ENCODE results near the gene ABTB2.

The ABTB2 gene

DNA sequence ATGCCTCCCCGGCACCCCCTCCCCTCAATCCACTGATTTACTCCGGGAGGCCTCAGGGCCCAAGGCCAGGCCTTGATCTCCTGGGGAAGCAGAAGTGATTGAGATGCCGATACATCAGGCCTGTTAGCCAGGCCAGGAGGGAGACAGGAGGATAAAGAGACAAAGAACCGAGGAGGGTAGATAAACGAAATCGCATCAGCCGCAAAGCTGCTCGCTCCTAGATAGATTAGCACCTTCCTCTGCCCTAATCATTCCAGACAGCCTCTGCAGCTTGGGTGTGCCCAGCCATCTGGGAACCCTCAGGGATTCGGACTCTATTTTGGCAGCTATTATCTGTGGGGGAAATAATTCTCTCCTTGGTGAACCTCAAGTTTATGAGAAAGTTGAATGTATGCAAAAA, 121.2 kb downstream of the ABTB2 start:
- no peaks in the 10 kb centered on the region for H3K36me3 ChIP-seq (ENCODE audit: insufficient read depth, low read length)
- no peak overlapping the region for H2AFZ ChIP-seq (ENCODE audit: low read depth, low read length)
- H3K4me2 ChIP-seq (ENCODE audit: insufficient read depth, low read length), result no peak overlapping the region
- H4K20me1 ChIP-seq (ENCODE audit: insufficient read depth, low read length), result peaks cover 4% of the 10 kb centered on the region; the same call in 1 of the 2 replicates
- no peaks in the 10 kb centered on the region for H3K79me2 ChIP-seq (ENCODE audit: insufficient read depth, low read length)
- DNase-seq (no peak), ATAC-seq (ENCODE audit: insufficient read depth, low read depth) (no peak)
- no peak overlapping the region for H3K9ac ChIP-seq (ENCODE audit: low read depth, low read length)
- H3K27me3 ChIP-seq (ENCODE audit: insufficient read depth, low read length, poor library complexity), result peaks cover 5% of the 10 kb centered on the region
- no peaks in the 10 kb centered on the region for H3K9me3 ChIP-seq (ENCODE audit: insufficient read depth, low read length, severe bottlenecking)
- no peak overlapping the region for H3K27ac ChIP-seq (ENCODE audit: low read length)
- no peaks in the 10 kb centered on the region for H3K4me1 ChIP-seq (ENCODE audit: insufficient read depth, low read length)
- H3K4me3 ChIP-seq (ENCODE audit: low read depth in 1 of 2, low read length in 2 of 2), result no peak overlapping the region
- TF ChIP-seq EZH2 (IDR thresholded peaks at IDR 0.05; ENCODE audit: borderline replicate concordance, low read depth, low read length, severe bottlenecking), result no peak
- TF ChIP-seq, protein P1, sequence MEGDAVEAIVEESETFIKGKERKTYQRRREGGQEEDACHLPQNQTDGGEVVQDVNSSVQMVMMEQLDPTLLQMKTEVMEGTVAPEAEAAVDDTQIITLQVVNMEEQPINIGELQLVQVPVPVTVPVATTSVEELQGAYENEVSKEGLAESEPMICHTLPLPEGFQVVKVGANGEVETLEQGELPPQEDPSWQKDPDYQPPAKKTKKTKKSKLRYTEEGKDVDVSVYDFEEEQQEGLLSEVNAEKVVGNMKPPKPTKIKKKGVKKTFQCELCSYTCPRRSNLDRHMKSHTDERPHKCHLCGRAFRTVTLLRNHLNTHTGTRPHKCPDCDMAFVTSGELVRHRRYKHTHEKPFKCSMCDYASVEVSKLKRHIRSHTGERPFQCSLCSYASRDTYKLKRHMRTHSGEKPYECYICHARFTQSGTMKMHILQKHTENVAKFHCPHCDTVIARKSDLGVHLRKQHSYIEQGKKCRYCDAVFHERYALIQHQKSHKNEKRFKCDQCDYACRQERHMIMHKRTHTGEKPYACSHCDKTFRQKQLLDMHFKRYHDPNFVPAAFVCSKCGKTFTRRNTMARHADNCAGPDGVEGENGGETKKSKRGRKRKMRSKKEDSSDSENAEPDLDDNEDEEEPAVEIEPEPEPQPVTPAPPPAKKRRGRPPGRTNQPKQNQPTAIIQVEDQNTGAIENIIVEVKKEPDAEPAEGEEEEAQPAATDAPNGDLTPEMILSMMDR (IDR thresholded peaks at IDR 0.05; ENCODE audit: borderline replicate concordance, extremely low read depth, low read length, poor library complexity, severe bottlenecking), result no peak

DNA sequence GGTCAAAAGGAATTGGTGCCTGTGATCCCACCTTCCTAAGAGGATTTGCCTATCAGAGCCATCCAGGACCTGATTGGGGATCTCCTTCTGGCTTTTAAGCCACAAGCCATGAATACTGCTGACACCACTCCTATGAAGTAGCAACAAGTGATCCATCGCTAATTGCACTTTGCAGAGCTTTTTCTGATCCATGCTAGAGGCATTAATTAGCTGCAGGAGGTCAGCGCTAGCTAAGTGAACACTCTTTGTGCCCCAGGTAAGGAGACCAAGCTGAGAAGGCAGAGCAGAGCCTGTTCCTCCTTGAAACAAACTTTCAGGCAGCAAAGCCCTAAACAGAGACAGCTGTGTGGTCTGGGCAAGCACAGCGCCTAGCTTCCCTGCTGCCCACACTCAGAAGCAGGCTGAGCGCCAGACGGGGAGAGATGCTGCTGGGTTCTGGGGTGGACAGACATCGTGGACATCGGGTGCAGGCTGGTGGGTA, 122.2 kb downstream of the ABTB2 start:
- Histone ChIP-seq H3K79me2 (ENCODE audit: insufficient read depth, low read length) (no peaks in the 10 kb centered on the region), H3K4me2 (ENCODE audit: insufficient read depth, low read length) (no peak overlapping the region), H3K27me3 (ENCODE audit: insufficient read depth, low read length, poor library complexity) (no peaks in the 10 kb centered on the region), H3K9ac (ENCODE audit: low read depth, low read length) (no peak overlapping the region), H3K4me3 (ENCODE audit: low read depth in 1 of 2, low read length in 2 of 2) (no peak overlapping the region), H3K9me3 (ENCODE audit: insufficient read depth, low read length, severe bottlenecking) (no peaks in the 10 kb centered on the region), H3K36me3 (ENCODE audit: insufficient read depth, low read length) (no peaks in the 10 kb centered on the region), H3K27ac (ENCODE audit: low read length) (no peak overlapping the region), H2AFZ (ENCODE audit: low read depth, low read length) (no peak overlapping the region), H4K20me1 (ENCODE audit: insufficient read depth, low read length) (peaks cover 4% of the 10 kb centered on the region; the same call in 1 of the 2 replicates), H3K4me1 (ENCODE audit: insufficient read depth, low read length) (no peaks in the 10 kb centered on the region)
- no peak for DNase-seq
- no peak for ATAC-seq (ENCODE audit: insufficient read depth, low read depth)
- TF ChIP-seq EZH2 (IDR thresholded peaks at IDR 0.05; ENCODE audit: borderline replicate concordance, low read depth, low read length, severe bottlenecking), result no peak
- TF ChIP-seq, protein P1 (IDR thresholded peaks at IDR 0.05; ENCODE audit: borderline replicate concordance, extremely low read depth, low read length, poor library complexity, severe bottlenecking), result no peak

GRCh38 chr11:34235189-34235588, 122.6 kb downstream of the ABTB2 start:
- no peak for TF ChIP-seq EZH2 (IDR thresholded peaks at IDR 0.05; ENCODE audit: borderline replicate concordance, low read depth, low read length, severe bottlenecking)
- TF ChIP-seq, protein P1 (IDR thresholded peaks at IDR 0.05; ENCODE audit: borderline replicate concordance, extremely low read depth, low read length, poor library complexity, severe bottlenecking), result no peak
- Histone ChIP-seq H3K4me2 (ENCODE audit: insufficient read depth, low read length) (no peak overlapping the region), H3K9me3 (ENCODE audit: insufficient read depth, low read length, severe bottlenecking) (no peaks in the 10 kb centered on the region), H3K79me2 (ENCODE audit: insufficient read depth, low read length) (no peaks in the 10 kb centered on the region), H3K36me3 (ENCODE audit: insufficient read depth, low read length) (no peaks in the 10 kb centered on the region), H3K27ac (ENCODE audit: low read length) (no peak overlapping the region), H4K20me1 (ENCODE audit: insufficient read depth, low read length) (peaks cover 2% of the 10 kb centered on the region; the same call in 1 of the 2 replicates), H3K4me3 (ENCODE audit: low read depth in 1 of 2, low read length in 2 of 2) (no peak overlapping the region), H3K27me3 (ENCODE audit: insufficient read depth, low read length, poor library complexity) (no peaks in the 10 kb centered on the region), H2AFZ (ENCODE audit: low read depth, low read length) (no peak overlapping the region), H3K9ac (ENCODE audit: low read depth, low read length) (no peak overlapping the region), H3K4me1 (ENCODE audit: insufficient read depth, low read length) (no peaks in the 10 kb centered on the region)
- DNase-seq (no peak), ATAC-seq (ENCODE audit: insufficient read depth, low read depth) (no peak)

All from DND-41 (cell line).